Measurements from ENCODE around the gene PPIF. TPM values are rescaled to one million over a fixed set of nuclear protein-coding genes. Genes with fewer than 3 reads are reported as not detected.

Gene PPIF
- total RNA-seq, 1 experiment from 2014 or later: 80.9 TPM

DNA sequence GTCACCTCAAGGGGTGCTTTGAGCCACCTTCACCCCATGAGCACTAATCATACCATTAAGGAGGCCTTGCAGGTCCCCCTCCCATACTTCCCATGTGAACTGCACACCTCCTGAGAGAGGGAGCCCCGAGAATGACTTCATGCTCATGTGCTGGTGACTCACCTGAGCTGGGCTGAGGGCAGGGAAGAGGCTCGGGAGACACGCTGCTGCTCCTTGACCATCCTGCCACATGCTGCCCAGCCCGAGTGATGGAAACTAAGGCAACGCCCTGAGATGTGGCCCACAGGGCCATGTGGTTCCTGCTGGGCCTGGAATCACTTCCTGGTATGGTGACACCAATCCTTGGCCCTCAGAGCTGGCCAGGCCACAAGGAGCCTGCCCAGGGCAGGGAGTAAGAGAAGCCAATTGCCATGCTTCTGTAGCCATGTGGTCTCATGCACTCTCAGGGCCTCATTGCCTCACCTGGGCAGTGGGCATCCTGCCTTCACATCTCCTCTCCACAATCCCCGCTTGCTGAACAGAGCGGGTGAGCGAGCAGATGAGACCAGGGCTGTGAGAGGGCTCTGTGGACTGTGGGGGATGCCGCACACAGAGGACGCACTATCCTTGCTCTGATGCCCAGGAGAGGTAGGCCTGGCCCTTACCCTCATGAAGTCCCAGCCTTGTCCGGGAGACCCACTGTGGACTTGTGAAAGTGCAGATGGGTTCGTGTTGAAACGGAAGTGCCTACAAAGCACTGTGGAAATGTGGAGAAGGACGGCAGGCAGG is 18.3 kb upstream of the PPIF start:
- peaks cover 6% of the 10 kb centered on the region for H3K27me3 Mint-ChIP-seq (ENCODE audit: low read depth)
- no peak for DNase-seq (ENCODE audit: low spot score)

DNA sequence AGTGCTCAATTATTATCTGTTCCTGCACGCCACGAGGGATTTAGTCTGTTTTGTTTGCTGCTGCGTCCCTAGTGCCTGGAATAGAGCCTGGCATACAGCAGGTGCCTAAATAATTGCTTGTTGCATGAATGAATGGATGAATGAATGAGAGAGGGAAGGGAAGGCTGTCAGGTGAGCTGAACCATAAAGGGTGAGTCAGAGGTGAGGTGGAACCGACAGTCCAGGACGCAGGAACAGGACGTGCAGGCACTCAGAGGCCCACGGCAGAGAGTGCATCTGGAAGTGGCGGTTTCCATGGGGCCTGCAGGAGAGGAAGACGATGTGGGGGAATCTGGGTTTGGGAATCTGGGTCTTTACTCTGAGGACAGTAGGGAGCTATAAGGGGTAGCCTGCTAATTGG is 17.7 kb upstream of the PPIF start:
- no peak overlapping the region for H3K27ac Mint-ChIP-seq
- no peak overlapping the region for H3K4me3 Mint-ChIP-seq
- POLR2A ChIA-PET: no interaction called here
- DNase-seq (ENCODE audit: low spot score) (no peak), ATAC-seq (no peak)
- peaks cover 4% of the 10 kb centered on the region; the same call in 1 of the 2 replicates for H3K36me3 Mint-ChIP-seq
- peaks cover 10% of the 10 kb centered on the region for H3K9me3 Mint-ChIP-seq
- CTCF ChIA-PET: interaction anchor here (1.2 kb wide), 1 partner anchor 37 kb away, joined by 3 read pairs; no protein-coding TSS in a partner anchor
- peaks cover 6% of the 10 kb centered on the region for H3K27me3 Mint-ChIP-seq (ENCODE audit: low read depth)
- no peaks in the 10 kb centered on the region for H3K4me1 Mint-ChIP-seq
- TF ChIP-seq TEAD1 (CRISPR knock-in tag; IDR thresholded peaks at IDR 0.05) (no peak), CBFB (CRISPR knock-in tag; IDR thresholded peaks at IDR 0.05; ENCODE audit: low read depth) (no peak), MYBL2 (CRISPR knock-in tag; IDR thresholded peaks at IDR 0.05) (no peak), TEAD4 (CRISPR knock-in tag; IDR thresholded peaks at IDR 0.05) (no peak), TCF7 (CRISPR knock-in tag; IDR thresholded peaks at IDR 0.05; ENCODE audit: low read depth) (no peak), NR3C1 (CRISPR knock-in tag; conservative IDR thresholded peaks at IDR 0.05; ENCODE audit: low read depth) (no peak), ATF1 (CRISPR knock-in tag; IDR thresholded peaks at IDR 0.05) (no peak), NFATC4 (CRISPR knock-in tag; IDR thresholded peaks at IDR 0.05) (no peak), KAT7 (CRISPR knock-in tag; IDR thresholded peaks at IDR 0.05; ENCODE audit: borderline replicate concordance) (no peak), ZNF317 (CRISPR knock-in tag; IDR thresholded peaks at IDR 0.05; ENCODE audit: borderline replicate concordance, low read depth) (no peak)
- TF ChIP-seq, protein P1, sequence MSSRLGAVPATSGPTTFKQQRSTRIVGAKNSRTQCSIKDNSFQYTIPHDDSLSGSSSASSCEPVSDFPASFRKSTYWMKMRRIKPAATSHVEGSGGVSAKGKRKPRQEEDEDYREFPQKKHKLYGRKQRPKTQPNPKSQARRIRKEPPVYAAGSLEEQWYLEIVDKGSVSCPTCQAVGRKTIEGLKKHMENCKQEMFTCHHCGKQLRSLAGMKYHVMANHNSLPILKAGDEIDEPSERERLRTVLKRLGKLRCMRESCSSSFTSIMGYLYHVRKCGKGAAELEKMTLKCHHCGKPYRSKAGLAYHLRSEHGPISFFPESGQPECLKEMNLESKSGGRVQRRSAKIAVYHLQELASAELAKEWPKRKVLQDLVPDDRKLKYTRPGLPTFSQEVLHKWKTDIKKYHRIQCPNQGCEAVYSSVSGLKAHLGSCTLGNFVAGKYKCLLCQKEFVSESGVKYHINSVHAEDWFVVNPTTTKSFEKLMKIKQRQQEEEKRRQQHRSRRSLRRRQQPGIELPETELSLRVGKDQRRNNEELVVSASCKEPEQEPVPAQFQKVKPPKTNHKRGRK (CRISPR knock-in tag; IDR thresholded peaks at IDR 0.05; ENCODE audit: borderline replicate concordance): no peak
- TF ChIP-seq, protein P2, sequence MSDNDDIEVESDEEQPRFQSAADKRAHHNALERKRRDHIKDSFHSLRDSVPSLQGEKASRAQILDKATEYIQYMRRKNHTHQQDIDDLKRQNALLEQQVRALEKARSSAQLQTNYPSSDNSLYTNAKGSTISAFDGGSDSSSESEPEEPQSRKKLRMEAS (CRISPR knock-in tag; IDR thresholded peaks at IDR 0.05): no peak
- TF ChIP-seq, protein P3, sequence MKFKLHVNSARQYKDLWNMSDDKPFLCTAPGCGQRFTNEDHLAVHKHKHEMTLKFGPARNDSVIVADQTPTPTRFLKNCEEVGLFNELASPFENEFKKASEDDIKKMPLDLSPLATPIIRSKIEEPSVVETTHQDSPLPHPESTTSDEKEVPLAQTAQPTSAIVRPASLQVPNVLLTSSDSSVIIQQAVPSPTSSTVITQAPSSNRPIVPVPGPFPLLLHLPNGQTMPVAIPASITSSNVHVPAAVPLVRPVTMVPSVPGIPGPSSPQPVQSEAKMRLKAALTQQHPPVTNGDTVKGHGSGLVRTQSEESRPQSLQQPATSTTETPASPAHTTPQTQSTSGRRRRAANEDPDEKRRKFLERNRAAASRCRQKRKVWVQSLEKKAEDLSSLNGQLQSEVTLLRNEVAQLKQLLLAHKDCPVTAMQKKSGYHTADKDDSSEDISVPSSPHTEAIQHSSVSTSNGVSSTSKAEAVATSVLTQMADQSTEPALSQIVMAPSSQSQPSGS (CRISPR knock-in tag; IDR thresholded peaks at IDR 0.05; ENCODE audit: borderline replicate concordance, low read depth): no peak
- TF ChIP-seq, protein P4, sequence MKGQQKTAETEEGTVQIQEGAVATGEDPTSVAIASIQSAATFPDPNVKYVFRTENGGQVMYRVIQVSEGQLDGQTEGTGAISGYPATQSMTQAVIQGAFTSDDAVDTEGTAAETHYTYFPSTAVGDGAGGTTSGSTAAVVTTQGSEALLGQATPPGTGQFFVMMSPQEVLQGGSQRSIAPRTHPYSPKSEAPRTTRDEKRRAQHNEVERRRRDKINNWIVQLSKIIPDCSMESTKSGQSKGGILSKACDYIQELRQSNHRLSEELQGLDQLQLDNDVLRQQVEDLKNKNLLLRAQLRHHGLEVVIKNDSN (CRISPR knock-in tag; IDR thresholded peaks at IDR 0.05): no peak

More for the DNA sequence above, 18.3 kb upstream of the PPIF start:
- peaks cover 8% of the 10 kb centered on the region for H3K9me3 Mint-ChIP-seq
- no peak for ATAC-seq
- POLR2A ChIA-PET: no interaction called here
- H3K36me3 Mint-ChIP-seq: peaks cover 4% of the 10 kb centered on the region; the same call in 1 of the 2 replicates
- TF ChIP-seq ZNF423 (CRISPR knock-in tag; IDR thresholded peaks at IDR 0.05) (no peak), FOXJ3 (CRISPR knock-in tag; IDR thresholded peaks at IDR 0.05; ENCODE audit: borderline replicate concordance) (no peak), GRHL2 (CRISPR knock-in tag; IDR thresholded peaks at IDR 0.05; ENCODE audit: insufficient replicate concordance, severe bottlenecking) (no peak), JAZF1 (CRISPR knock-in tag; IDR thresholded peaks at IDR 0.05) (no peak), ZBTB21 (CRISPR knock-in tag; IDR thresholded peaks at IDR 0.05; ENCODE audit: borderline replicate concordance) (no peak), TP53 (CRISPR knock-in tag; IDR thresholded peaks at IDR 0.05) (no peak), ZNF671 (CRISPR knock-in tag; IDR thresholded peaks at IDR 0.05) (no peak), MXD4 (CRISPR knock-in tag; IDR thresholded peaks at IDR 0.05; ENCODE audit: borderline replicate concordance) (no peak), FOXP1 (CRISPR knock-in tag; IDR thresholded peaks at IDR 0.05; ENCODE audit: borderline replicate concordance) (no peak), ETV6 (CRISPR knock-in tag; IDR thresholded peaks at IDR 0.05) (no peak), TEAD4 (CRISPR knock-in tag; IDR thresholded peaks at IDR 0.05) (no peak), HMGA2 (CRISPR knock-in tag; IDR thresholded peaks at IDR 0.05) (no peak), MYBL2 (CRISPR knock-in tag; IDR thresholded peaks at IDR 0.05) (no peak), ATF1 (CRISPR knock-in tag; IDR thresholded peaks at IDR 0.05) (no peak), IRF2 (CRISPR knock-in tag; IDR thresholded peaks at IDR 0.05; ENCODE audit: borderline replicate concordance, low read depth) (no peak)
- TF ChIP-seq, protein P4 (CRISPR knock-in tag; IDR thresholded peaks at IDR 0.05): no peak
- TF ChIP-seq, protein P5, sequence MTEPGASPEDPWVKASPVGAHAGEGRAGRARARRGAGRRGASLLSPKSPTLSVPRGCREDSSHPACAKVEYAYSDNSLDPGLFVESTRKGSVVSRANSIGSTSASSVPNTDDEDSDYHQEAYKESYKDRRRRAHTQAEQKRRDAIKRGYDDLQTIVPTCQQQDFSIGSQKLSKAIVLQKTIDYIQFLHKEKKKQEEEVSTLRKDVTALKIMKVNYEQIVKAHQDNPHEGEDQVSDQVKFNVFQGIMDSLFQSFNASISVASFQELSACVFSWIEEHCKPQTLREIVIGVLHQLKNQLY (CRISPR knock-in tag; IDR thresholded peaks at IDR 0.05): no peak
- TF ChIP-seq, protein P6, sequence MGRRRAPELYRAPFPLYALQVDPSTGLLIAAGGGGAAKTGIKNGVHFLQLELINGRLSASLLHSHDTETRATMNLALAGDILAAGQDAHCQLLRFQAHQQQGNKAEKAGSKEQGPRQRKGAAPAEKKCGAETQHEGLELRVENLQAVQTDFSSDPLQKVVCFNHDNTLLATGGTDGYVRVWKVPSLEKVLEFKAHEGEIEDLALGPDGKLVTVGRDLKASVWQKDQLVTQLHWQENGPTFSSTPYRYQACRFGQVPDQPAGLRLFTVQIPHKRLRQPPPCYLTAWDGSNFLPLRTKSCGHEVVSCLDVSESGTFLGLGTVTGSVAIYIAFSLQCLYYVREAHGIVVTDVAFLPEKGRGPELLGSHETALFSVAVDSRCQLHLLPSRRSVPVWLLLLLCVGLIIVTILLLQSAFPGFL (CRISPR knock-in tag; IDR thresholded peaks at IDR 0.05; ENCODE audit: borderline replicate concordance): no peak
- TF ChIP-seq, protein P7, sequence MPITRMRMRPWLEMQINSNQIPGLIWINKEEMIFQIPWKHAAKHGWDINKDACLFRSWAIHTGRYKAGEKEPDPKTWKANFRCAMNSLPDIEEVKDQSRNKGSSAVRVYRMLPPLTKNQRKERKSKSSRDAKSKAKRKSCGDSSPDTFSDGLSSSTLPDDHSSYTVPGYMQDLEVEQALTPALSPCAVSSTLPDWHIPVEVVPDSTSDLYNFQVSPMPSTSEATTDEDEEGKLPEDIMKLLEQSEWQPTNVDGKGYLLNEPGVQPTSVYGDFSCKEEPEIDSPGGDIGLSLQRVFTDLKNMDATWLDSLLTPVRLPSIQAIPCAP (CRISPR knock-in tag; IDR thresholded peaks at IDR 0.05): no peak
- TF ChIP-seq, protein P3 (CRISPR knock-in tag; IDR thresholded peaks at IDR 0.05; ENCODE audit: borderline replicate concordance, low read depth): no peak
- no peak overlapping the region for H3K4me3 Mint-ChIP-seq
- H3K4me1 Mint-ChIP-seq: no peaks in the 10 kb centered on the region
- CTCF ChIA-PET: interaction anchor here (0.9 to 1.2 kb wide), 2 partner anchors 36 to 159 kb away, joined by 3 read pairs; no protein-coding TSS in a partner anchor
- H3K27ac Mint-ChIP-seq: no peak overlapping the region

Data from WTC11 (cell line).